GM19395 (cell line): ENCODE data around the gene YARS2.

Source experiments
- ATAC-seq: cut with Tn5 transposase; IDR thresholded peaks from one replicate; pipeline ENCODE4 v1.9.1; 2021; ENCODE audit warnings: mild to moderate bottlenecking, moderate library complexity; ENCODE audit not compliant: unreplicated experiment

The YARS2 gene

DNA sequence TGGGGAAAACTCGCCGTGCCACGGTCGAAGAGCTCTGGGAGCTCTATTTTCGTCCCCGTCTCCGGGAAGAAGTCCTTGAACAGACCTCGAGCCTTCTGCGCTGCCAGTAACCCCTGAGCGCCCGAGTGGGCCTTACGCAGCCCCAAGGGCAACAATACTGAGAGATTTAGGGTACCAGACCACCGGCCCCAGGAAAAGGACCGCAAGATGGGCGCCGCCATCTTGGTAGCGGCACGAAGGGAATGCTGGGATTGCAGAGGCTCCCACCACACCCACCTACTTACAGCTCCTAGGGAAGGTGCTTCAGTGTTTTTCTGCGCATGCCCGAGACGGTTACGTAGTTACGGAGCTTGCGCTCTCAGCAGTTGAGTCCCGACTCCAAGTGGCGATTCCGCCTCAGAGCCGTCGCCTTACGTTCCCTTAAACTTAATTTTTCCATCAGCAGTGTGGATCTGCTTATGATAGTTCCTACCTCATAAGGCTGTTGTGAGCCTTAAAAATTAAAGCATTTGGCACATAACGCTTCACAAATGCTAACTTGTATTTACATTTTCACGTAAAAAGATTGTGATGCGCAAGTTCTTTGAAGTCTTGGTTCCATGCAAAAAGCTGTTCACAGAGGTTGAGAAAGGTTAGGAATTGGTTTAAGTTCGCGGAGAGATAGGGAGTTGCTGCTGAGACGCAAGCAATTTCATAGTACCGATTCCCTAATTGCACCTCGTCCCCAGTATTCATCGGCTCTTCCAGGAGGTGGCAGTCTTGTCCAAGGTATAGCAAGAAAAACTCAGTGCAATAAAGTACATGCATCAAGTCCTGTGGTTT lies at the start of gene YARS2:
Gene YARS2 (minus strand): TSS at position 244 of the 822 bp plus-strand sequence. CDS start 23 bp downstream, at position 221.
- peak; percentile 92 for ATAC-seq

DNA sequence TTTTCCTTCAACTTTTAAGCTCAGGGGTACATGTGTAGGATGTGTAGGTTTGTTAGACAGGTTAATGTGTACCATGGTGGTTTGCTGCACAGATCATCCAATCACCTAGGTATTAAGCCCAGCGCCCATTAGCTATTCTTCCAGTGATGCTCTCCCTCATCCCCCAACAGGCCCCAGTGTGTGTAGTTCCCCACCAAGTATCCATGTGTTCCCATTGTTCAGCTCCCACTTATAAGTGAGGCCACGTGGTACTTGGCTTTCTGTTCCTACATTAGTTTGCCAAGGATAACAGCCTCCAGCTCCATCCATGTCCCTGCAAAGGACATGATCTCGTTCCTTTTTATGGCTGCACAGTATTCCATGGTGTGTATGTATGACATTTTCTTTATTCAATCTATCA lies 48.6 kb upstream of the YARS2 start:
- no peak for ATAC-seq

DNA sequence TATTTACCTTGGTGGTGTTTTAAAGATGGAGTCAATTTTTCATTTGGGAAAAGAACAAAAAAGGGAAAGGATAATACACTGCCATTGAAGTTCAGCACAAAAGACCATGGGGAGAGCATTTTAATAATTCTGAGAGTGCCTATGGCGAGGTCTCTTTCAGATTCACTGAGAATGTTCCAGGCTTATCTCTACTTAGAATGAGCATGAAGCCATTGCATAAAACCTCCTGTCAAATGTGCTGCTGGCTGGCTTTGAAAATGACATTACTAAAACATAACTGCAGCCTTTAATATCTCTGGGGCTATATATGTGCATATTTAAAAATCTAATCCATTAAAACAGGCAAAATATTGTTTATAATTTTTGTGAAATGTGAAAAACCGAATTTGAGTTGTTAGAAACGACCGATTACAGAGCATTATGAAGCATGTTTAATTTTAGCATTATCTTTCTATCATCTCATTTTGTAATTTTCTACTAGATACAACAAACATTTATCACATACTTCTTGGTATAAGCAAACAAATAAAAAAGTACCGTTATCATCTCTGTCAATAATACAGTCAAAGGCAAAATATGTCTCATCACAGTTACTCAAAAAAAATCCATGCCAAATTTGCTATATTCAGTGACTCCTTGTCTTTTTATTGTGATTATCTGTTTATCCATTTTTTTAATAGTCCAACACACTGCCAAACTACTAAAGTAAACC lies 45.7 kb upstream of the YARS2 start:
- no peak for ATAC-seq

DNA sequence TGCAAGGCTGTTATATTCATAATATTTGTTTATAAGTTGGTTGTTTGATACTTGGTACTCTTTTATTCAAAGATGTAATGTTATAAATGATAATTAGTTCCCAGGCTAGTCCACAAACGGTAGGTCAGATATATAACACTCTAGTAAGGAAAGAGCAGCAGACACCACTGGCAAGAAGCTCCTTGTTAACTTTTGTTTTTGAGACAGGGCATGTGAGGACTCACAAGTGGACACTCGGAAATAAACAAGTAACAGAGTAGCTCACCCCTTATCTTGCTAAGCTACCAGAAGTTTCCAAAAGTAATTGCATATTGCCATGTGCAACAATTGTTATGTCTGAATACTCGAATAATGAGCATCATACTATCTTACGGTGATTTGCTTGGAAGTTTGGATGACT lies 38.6 kb upstream of the YARS2 start:
- no peak for ATAC-seq

DNA sequence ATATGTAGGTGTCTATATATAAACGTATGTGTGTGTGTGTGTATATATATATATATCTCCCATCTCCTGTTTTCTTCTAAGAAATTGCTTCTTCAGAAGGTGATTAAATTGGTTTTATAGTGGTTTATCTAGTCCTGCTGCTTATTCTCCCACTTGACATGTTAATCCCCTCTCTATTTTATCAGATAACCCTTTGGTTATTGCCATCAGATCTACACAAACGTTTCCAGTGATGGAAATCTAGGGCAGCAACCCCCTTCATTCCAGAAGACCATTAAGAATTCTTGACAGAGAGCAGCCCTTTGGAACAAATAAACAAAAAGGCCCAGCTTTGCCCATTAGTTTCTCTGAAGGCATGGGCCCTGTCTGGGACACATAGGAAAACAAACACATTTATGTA lies 34.2 kb upstream of the YARS2 start:
- ATAC-seq, result no peak

DNA sequence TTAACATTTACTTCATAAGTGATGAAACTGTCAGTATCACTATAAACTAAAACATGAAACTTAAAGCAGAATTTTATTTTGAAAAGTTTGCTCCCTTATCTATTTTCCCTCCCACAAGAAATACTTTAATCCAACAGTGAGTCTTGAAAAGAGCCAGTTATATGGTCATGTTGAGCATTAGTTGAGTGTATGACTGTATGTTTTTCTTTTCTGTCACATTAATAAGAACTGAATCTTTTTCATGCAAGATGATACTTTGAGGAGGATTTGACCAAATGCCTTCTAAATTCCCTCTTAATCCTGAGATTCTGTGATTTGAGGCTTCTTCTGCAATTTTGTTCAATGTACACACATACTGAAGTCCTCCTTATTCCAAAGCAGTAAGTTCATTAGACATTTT lies 33.7 kb upstream of the YARS2 start:
- no peak for ATAC-seq

DNA sequence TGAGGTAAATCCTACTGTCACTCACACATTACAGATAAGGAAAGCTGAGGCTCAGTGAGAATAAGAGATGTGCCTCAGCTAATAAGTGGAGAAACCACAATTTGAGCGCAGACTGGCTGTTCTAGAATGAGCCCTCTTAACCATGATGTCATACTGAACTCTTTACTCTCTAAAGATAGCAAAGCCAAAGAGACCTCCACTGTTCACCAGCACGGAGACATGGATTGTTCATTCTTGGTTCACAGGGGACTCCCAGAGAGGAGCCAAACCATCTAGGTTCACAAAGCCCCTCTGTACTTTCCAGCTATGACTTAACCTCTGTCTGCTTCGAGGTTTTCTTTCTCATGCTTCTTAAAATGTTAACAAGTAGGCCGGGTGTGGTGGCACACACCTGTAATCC lies 32.7 kb upstream of the YARS2 start:
- ATAC-seq, result no peak

DNA sequence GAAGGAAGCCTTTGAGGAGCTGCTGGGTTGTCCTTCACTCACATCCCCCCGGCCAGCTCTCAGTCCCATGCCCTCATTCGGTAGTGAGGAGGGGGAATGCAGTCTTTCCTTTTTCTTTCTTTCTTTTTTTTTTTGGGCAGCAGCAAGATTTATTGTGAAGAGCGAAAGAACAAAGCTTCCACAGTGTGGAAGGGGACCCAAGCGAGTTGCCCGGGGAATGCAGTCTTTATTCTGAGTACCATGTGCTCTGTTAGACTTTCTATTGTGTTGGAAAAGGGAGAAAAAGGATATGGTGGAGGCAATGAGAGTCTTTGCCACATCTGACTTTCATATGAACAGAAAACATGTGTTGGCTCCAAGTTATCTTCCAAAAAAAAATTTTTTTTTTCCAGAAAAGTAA lies 29.9 kb upstream of the YARS2 start:
- ATAC-seq, result no peak

DNA sequence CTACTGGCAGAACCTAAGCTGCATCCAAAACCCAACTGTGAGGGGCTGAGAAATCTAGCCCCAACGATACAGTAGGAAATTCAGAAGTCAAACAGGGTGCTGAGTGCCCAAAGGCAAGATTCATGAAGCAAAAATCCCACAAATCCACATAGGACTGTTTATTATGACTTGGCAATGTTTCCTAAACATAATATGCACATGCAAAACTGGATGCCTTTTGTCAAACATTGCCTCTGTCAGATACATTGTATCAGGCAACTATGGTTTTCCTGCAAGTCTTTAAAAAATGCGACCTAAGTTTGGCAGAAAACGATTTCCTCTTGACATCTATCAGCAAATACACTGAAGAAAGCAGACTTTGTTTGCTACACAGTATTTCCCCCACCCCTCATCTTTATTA lies 27.3 kb upstream of the YARS2 start:
- no peak for ATAC-seq

DNA sequence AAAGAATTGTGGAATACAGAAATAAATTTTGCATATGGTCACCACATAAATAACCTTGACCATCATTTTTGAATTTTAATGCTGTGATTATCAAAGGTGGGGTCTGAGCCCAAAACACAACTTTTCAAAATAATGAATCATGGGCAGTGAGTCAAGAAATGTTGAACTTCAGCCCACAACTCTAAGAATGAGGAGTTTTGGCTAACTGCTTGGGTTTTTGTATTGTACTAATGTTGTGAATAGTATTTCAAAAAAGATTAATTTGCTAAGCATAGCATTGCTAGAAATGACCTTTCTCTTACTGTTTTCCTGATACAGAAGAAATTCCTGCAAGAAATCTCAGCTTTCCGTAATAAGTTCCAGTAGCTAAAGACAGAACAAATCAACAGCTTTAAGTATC lies 24.4 kb upstream of the YARS2 start:
- no peak for ATAC-seq

DNA sequence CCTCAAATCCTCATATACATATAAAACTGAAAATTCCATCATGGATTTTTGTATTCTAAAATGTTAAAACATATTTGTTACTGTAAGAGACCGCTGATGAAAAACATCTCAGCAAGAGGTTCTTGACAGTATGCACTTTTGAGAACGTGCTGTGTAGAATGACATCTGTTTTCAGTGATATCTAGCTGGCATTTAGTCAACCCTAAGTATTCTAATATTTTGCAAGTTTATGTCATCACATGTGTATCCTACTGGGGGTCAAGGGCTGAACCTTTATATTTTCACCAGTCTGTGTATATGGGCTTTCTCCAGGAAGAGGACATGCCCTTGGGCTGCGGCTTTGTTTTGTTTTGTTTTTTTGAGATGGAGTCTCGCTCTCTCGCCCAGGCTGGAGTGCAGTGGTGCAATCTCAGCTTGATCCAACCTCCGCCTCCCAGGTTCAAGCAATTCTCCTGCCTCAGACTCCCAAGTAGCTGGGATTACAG lies 22.0 kb upstream of the YARS2 start:
- ATAC-seq, result no peak

DNA sequence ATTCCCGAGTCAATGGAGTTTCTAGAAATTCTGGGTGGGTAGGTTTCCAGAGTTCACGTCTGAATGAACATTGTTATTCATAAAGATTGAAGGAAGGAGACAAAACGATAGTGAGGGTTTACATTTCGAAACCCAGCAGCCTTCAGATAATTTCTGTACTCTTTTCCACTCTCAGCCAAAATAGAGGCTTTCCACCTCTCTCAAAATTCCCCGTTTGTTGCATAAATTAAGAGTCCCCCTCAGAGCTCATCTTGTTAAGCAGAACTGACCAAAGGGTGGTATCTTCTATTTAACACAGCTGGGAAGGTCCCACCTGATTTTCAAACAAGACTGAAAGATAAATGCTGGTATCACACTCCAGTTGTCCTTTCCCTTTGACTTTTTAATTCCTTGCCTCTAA lies 21.5 kb upstream of the YARS2 start:
- peak; percentile 59 for ATAC-seq

DNA sequence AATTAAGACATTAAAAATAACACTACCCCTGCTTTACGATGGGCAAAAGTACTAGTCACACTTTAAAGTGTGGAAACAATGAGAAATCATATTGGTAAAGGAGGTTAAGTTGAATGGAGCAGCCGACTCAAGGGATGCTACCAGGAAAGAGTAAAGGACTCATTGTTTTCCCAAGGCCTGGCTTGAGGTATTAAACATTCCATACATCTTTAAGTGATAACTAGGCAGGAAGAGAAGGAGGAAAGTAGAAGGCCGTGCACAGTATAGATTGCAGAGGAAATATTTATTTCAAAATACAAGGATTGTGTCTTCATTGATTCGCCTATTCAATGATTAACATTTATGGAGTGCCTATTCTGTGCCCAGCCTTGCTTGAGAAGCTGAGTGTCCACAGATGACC lies 20.6 kb upstream of the YARS2 start:
- no peak for ATAC-seq

DNA sequence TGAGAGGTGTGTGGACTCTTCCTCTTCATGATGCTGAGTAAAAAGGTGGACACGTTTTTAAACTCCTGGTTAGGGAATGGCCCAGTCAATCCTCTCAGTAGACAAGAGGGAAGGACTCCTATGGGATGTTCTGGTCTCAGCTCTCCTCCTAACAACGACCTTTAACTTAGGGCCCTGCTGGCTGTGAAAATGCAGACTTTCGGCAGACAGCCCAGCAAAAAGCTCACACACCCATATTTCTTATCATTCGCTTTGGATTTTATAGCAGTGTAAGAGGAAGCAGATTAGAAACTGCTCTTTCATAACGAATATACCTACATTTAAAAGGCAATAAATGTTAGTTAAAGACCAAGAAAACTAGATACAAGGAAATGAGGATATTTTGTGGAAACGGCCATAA lies 18.0 kb upstream of the YARS2 start:
- ATAC-seq, result no peak

DNA sequence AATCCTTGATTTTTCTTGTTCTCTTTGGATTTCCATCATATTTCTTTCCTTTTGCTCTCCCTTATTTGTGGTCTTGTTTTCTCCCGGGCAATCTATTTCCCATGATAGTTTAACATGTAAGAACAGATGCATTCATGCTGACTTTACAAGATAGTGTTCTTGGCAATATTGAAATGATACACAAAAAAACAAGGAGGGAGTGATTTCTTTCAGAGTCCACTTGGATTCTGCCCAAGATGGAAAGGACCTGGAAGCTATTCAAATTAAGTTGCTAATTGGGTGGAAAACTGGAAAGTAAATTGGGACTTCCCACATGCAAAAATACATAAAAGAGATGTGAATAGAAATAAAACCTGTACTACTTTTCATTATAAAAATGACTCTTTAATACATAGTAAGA lies 14.4 kb upstream of the YARS2 start:
- no peak for ATAC-seq

DNA sequence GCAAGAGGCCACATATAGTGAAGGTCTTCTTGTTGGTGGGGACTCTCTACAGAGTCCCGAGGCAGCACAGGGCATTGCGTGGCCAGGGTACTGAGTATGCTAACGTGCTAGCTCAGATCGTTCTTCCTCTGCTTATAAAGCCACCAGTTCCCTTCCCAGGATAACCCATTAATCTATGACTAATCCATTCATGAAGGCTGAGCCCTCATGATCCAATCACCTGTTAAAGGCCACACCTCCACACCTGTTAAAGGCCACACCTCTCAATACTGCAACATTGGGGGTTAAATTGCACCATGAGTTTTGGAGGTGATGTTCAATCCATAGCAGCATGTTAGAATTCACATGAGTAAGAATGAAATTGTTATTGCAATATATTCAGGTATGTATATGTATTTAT lies 12.8 kb upstream of the YARS2 start:
- ATAC-seq, result no peak

DNA sequence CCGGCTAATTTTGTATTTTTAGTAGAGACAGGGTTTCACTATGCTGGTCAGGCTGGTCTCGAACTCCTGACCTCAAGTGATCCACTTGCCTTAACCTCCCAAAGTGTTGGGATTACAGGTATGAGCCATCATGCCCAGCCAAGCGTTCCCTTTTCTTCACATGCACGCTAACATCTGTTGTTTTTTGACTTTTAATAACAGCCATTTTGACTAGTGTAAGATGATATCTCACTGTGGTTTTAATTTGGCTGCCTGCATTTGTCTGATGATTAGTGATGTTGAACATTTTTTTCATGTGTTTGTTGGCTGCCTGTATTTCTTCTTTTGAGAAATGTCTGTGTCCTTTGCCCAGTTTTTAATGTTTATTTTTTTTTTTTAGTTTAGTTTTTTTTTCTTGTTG lies 10.2 kb upstream of the YARS2 start:
- no peak for ATAC-seq

DNA sequence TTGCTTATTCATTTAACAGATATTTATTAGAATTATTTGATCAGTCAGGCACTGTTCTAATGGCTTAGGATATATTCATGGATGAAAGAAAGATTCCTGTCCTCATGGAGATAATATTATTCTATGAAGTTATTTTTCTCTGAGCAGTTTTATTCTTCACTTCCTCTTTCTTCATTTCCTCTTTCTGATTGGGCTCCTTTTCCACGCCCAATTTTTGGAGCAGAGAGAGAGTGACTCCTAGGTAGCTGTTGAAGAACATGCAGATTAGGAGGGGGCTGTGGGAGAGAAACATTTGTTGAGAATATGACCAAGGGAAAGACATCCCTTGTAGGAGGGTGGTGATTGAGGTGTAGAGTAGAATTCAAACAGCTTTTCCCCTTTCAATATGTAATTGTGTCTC lies 6.0 kb upstream of the YARS2 start:
- peak; percentile 80 for ATAC-seq

DNA sequence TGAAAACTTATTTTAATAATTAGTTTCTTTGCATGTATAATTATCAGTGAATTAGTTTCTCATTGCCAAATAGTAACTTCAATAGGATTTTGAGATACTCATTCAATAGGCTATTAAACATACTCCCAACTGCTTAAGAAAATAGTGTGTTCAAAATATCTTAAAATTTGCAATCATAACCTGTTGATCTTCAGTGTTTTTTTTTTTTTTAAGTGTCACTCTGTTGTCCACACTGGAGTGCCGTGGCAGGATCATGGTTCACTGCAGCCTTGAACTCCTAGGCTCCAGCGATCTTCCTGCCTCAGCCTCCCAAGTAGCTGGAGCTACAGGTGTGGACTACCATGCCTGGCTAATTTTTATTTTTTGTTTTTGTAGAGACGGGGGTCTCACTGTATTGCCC lies 1.5 kb upstream of the YARS2 start:
- no peak for ATAC-seq

DNA sequence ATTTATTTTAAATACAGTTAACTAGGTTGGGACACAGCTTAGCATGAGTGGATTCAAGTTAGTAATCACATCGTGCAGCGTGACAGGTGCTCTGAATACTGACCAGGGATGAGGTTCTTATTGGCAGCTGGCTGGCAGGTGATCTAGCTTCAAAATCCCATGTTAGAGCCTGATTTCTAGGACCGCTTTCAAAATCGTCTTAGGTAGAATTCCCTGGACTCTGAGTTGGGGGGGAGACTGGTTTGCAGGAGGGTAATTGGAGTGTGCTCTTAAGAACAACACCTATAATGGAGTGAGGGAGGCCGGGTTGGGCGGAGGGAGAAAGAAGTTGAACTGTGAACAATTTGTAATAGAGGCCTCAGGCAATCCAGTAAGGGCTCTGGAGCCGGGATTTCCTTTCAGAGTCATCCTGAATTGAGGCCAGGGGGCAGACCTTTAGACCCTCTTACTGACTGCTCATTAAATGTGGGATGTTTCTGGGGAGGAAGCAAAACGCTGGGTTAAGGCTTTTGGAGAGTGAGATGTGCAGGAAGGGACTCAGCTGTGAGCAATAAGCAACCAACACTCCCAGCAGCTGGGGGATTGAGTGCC lies 874 bp upstream of the YARS2 start:
- ATAC-seq, result no peak

DNA sequence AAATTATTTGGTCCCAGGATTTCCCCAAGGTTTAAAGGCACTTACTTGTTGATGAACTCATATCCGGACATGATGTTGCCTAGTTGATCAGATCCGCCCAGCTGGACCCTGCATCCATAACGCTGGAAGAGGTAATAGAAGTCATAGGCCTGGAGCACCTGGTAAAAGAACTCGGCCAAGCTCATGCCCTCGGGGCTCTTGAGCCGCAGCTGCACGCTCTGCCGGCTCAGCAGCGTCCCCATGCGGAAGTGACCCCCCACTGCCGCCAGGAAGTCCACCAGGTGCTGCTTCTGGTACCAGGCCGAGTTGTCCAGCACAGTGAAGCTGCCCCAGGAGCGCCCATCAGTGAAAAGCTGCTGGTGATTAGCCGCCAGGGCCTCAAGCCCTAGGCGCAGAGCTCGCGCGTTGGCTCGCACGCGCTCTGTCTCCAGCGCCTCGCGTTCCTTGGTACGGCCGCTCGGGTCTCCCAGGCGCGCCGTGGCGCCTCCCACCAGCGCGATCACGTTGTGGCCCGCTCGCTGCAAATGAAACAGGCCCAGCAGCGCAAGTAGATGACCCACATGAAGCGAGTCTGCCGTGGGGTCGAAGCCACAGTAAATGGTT lies 545 bp downstream of the YARS2 start:
- ATAC-seq, result peak; percentile 68

DNA sequence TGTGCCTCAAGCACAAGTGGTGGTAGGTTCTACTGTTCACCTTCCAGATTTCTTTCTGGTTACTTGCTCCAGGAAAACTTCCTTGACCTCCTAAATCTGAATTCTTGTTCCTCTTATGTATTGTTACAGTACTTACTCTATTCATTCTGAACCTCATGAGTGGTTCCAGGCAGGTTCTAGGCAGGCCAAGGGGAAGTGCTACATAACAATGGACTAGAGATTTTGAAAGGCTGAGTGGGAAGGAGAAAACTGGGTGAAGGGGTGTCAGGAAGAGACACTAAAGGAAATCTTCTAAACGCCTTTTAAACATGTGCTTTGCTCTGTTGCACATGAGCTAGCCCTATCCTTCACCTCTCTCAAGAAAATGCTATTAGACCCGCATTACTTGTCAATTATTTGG lies 1.6 kb downstream of the YARS2 start:
- no peak for ATAC-seq
